ENCODE measurements around the gene MEAF6. TPM values are rescaled to one million over a fixed set of nuclear protein-coding genes. Genes with fewer than 3 reads are reported as not detected.

MEAF6 gene
- total RNA-seq, 2 donors from 2014 or later = 175 to 252 TPM

GRCh38 chr1:37497832-37498231 lies 16.7 kb downstream of the MEAF6 start:
- Histone ChIP-seq H3K9me3 (no peaks in the 10 kb centered on the region), H3K4me3 (no peak overlapping the region), H3K4me1 (replicated peaks) (peaks cover 14% of the 10 kb centered on the region), H3K27ac (peak overlapping the region; percentile 51 to 97), H3K27me3 (replicated peaks; ENCODE audit: insufficient read depth) (no peaks in the 10 kb centered on the region), H3K36me3 (no peaks in the 10 kb centered on the region)
- DNase-seq (ENCODE audit: low spot score) = no peak
- peak; percentile 25 for TF ChIP-seq POLR2AphosphoS5 (IDR thresholded peaks at IDR 0.05)
- TF ChIP-seq, protein P1, sequence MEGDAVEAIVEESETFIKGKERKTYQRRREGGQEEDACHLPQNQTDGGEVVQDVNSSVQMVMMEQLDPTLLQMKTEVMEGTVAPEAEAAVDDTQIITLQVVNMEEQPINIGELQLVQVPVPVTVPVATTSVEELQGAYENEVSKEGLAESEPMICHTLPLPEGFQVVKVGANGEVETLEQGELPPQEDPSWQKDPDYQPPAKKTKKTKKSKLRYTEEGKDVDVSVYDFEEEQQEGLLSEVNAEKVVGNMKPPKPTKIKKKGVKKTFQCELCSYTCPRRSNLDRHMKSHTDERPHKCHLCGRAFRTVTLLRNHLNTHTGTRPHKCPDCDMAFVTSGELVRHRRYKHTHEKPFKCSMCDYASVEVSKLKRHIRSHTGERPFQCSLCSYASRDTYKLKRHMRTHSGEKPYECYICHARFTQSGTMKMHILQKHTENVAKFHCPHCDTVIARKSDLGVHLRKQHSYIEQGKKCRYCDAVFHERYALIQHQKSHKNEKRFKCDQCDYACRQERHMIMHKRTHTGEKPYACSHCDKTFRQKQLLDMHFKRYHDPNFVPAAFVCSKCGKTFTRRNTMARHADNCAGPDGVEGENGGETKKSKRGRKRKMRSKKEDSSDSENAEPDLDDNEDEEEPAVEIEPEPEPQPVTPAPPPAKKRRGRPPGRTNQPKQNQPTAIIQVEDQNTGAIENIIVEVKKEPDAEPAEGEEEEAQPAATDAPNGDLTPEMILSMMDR (IDR thresholded peaks at IDR 0.05) = no peak
- WGBS = 45% methylated on average over 2 of the region's 2 CpGs
- intact Hi-C loops (cut with DNase I) = no loop called here

GRCh38 chr1:37495875-37496274 lies 18.7 kb downstream of the MEAF6 start:
- WGBS = 45% methylated on average over 1 of the region's 1 CpG
- Histone ChIP-seq H3K27me3 (replicated peaks; ENCODE audit: insufficient read depth) (no peaks in the 10 kb centered on the region), H3K27ac (peak overlapping the region; percentile 52 to 97), H3K9me3 (no peaks in the 10 kb centered on the region), H3K4me3 (no peak overlapping the region), H3K4me1 (replicated peaks) (peaks cover 14% of the 10 kb centered on the region), H3K36me3 (peaks cover 0 to 5% of the 10 kb centered on the region in 2 donors)
- intact Hi-C loops (cut with DNase I) = no loop called here
- DNase-seq (ENCODE audit: low spot score) = no peak
- TF ChIP-seq POLR2AphosphoS5 (IDR thresholded peaks at IDR 0.05) (peak; percentile 37), POLR2A (IDR thresholded peaks at IDR 0.05) (no peak)

DNA sequence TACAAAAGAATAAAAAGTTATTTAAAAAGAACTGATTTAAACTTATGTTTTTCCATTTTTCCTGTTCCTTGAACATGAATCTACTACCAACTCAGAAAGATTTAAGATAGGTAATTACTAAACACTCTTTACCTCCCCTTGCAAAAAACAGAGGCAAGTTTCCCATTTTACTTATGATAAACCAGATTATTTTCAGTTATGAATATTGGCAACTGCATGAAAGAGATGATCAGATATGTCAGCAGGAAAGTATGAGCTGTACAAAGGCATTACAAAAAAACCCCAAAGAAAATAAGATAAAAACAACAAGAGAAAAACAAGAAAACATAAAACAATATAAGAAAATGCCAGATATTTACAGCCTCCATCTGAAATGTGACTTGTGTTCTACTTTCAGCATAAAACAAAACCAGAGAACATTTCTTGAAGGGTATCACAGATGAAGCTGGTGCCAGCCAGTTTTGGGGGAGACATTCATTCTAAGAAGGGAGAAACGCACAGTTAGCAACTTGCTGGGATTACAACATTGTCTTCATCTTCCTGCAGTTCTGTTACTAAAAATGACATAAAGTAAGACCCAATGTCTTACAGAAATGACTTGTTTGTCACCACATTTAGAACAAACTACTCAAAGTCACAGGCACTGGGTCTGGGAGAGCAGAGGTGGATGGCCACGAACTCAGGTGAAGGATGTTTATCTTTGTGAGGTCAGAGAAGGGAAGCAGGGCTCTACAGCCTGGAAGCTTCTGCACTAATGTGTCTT lies 21.0 kb downstream of the MEAF6 start:
- Histone ChIP-seq H3K4me3 (no peak overlapping the region), H3K9me3 (no peaks in the 10 kb centered on the region), H3K4me1 (replicated peaks) (peaks cover 6% of the 10 kb centered on the region), H3K36me3 (peaks cover 0 to 5% of the 10 kb centered on the region in 2 donors), H3K27ac (peak overlapping the region in 1 of 2 donors; percentile 97), H3K27me3 (replicated peaks; ENCODE audit: insufficient read depth) (no peaks in the 10 kb centered on the region)
- 73% methylated on average over 2 of the region's 2 CpGs for WGBS
- intact Hi-C loops (cut with DNase I) = no loop called here
- TF ChIP-seq, protein P1 (IDR thresholded peaks at IDR 0.05) = no peak
- TF ChIP-seq POLR2A (IDR thresholded peaks at IDR 0.05) (no peak), POLR2AphosphoS5 (IDR thresholded peaks at IDR 0.05) (no peak)
- no peak for DNase-seq (ENCODE audit: low spot score)

GRCh38 chr1:37487619-37487984 lies 27.0 kb downstream of the MEAF6 start:
- TF ChIP-seq POLR2A (IDR thresholded peaks at IDR 0.05) (no peak), POLR2AphosphoS5 (IDR thresholded peaks at IDR 0.05) (no peak)
- TF ChIP-seq, protein P1 (IDR thresholded peaks at IDR 0.05) = no peak
- peak overlapping the region; percentile 94 to 97 for H3K27ac ChIP-seq
- intact Hi-C loops (cut with DNase I) = loop anchor here (2.0 kb wide), 1 partner anchor 33 kb away; no protein-coding TSS in a partner anchor
- peaks cover 10 to 17% of the 10 kb centered on the region in 2 donors for H3K36me3 ChIP-seq
- 85% methylated on average over 5 of the region's 5 CpGs for WGBS
- H3K9me3 ChIP-seq = no peaks in the 10 kb centered on the region
- H3K27me3 ChIP-seq (replicated peaks; ENCODE audit: insufficient read depth) = no peaks in the 10 kb centered on the region
- peaks cover 33% of the 10 kb centered on the region for H3K4me1 ChIP-seq (replicated peaks)
- DNase-seq (ENCODE audit: low spot score) = no peak
- no peak overlapping the region for H3K4me3 ChIP-seq

DNA sequence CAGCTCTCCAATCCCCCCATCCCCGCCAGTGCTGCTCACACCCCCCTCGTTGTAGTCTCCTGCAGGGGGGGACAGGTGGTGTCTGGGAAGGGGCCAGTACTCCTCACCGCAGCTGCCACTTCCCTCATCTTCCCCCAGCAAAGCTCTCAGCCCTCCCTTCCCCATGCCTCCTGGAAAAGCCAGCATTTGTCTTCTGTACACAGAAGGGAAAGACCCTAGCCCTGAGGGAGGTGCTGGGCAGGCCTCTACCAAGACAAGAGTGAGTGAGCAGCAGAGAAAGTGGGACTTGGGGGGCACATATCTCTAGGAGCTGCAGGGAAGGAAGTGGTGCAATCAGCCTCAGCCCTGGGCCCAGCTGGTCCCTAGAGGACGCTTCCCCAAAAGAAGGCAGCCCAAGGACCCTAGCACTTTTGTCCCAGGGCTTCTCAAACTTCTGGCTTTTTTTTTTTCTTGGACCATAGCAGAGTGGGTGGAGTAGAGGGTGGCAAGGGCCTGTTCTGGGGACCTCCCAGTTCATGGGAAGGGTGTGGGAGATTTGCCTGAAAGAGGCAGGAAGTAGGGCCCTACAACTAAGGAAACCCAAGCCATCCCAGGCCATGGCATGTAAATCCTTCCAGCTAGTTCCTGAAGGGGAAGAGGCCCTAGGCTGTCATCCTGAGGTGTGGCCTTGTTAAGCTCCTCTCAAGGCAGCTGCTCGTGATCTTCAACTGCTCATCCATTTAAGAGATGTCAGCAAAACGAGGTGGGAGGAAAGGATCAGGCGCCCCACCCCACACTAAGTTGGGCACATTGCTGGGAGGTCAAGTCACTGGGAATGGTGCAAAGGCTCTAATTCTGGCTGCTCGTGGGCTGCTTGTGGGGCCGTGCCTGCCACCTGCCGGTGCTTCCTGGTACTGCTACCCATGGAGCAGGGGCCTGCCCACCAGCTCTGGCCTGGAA lies 27.6 kb downstream of the MEAF6 start:
- H3K27me3 ChIP-seq (replicated peaks; ENCODE audit: insufficient read depth) = no peaks in the 10 kb centered on the region
- intact Hi-C loops (cut with DNase I) = loop anchor here (2.0 kb wide), 1 partner anchor 32 kb away; no protein-coding TSS in a partner anchor
- peaks cover 37% of the 10 kb centered on the region for H3K4me1 ChIP-seq (replicated peaks)
- H3K27ac ChIP-seq = peak overlapping the region; percentile 94 to 97
- WGBS = 24% methylated on average over 10 of the region's 10 CpGs
- DNase-seq (ENCODE audit: low spot score) = no peak
- H3K4me3 ChIP-seq = no peak overlapping the region
- TF ChIP-seq POLR2A (IDR thresholded peaks at IDR 0.05) (no peak), POLR2AphosphoS5 (IDR thresholded peaks at IDR 0.05) (peak; percentile 45)
- TF ChIP-seq, protein P1 (IDR thresholded peaks at IDR 0.05) = peak; percentile 91 to 98 (median 96)
- H3K9me3 ChIP-seq = no peaks in the 10 kb centered on the region
- peaks cover 16 to 23% of the 10 kb centered on the region in 2 donors for H3K36me3 ChIP-seq

Data from prostate gland (tissue), 2 donors.